Activated gamma-delta T cell treated with Interleukin-2 at 50 U/mL for 16 hours (primary cell): ENCODE measurements around the gene ABLIM3.

ENCODE experiments used
- DNase-seq: peaks from one replicate; pipeline ENCODE4 v3.0.0-alpha.2; 2020

Gene ABLIM3

DNA sequence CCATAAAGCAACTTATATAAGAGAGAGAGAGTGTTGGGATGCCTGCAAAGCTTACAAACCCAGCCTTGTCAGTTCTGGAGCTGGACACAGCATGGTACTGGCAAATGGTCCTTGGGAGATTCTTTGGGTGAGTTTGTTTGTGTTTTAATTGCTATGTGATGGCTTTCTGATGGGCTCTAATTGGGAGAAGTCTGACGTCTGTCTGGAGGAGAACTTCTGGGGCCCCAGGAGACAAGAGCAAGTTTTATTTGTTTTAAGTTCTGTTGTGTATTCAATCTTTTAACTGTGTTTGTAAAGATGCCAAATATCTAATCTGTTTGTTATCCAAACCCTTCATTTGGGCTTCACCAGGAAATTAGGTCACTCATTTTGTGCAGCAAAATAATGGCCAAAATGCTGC lies 80.0 kb downstream of the ABLIM3 start:
- DNase-seq, result no peak

DNA sequence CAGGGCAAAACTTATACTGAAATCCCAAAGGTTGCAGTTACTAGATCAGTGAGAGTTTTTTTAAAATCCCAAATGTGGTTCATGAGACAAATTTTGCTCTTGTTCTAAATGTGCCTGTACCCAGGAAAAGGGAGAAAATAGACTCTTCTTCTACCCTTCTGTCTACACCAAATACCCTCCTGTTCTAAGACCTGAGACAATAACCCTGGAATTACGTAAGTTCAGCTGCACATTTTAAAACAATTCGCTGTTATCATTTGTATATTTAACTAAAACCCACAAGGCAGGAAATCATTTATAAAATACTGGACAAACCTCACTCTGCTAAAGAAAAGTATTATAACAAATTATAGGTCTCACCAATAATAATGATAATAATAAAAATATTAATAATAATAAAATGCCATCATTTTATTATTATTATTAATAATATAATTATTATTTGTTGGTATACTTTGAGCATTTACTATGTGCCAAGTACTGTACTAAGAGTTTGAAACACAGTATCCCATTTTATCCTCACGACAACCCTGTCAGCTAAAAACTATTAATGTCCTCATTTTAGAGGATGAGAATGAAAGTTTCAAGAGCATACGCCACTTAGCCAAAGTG lies 80.5 kb downstream of the ABLIM3 start:
- no peak for DNase-seq

DNA sequence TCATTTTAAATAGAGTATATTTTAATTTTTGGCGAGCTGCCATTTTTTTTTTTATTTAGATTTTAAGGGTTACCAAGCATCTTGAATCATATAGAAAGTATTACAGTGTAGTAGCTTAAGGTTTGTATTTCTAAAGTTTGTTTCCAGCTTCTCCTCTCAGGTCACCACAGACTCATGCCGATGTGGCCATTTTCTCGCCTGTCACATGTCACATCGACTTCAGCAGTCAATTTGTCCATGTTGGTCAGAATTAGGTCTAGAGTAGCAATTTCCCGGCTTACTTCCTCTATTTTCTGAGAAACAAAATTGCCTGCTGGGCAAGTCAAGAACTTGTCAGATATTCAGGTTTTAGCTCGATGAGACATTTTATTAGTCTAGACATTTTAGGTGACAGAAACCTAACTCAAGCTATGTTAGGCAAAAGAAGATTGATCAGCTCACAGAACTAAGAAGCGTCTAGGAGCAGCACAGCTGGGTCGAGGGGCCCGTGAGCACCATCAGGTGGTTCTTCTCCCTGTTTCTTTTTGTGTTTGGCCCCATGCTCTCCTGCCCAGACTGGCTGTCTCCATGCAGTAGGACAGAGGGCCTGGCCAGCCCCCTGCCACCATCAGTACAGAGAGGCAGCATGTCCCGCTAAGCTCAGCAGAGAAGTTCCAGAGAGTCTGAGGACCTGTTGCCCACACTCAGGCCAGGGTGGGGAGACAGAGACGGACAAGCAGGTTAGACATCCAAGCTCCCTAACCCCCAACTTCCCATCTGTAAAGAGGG lies 82.0 kb downstream of the ABLIM3 start:
- DNase-seq, result no peak

- no peak for DNase-seq
These were observed 83.0 kb downstream of the ABLIM3 start for GRCh38 chr5:149224282-149224681.

DNA sequence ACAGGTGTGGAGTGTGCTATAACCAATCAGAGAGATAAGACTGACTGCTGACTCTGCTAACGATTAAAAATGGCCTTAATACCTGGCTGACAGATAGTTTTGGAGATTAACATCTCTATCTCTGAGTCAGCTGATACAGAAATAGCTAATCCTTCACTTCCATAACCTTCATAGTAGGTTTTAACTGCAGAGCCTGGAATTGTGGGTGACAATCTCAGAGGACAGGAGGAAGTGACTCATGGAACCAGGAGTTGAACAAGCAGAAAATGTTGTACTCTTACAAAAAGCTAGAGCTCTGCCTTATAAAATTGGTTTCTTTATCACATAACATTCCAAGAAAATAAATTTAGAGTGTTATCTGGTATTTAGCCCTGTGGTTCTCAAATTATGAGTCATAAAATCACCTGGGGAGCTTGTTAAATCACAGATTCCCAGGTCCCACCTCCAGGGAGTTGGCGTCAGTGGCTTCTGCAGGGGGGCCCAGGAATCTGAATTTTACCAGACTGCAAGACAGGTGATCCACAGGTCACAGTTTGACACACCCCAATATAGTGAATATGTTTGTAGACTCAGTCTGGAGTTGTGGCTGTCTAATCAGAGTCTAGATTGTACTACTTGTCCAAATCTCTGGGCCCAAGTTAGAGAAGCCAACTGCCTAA lies 86.0 kb downstream of the ABLIM3 start:
- no peak for DNase-seq

- DNase-seq, result no peak
These were observed 87.5 kb downstream of the ABLIM3 start for GRCh38 chr5:149228618-149229297.

- DNase-seq, result no peak
These were observed 88.1 kb downstream of the ABLIM3 start for GRCh38 chr5:149229298-149229937.

DNA sequence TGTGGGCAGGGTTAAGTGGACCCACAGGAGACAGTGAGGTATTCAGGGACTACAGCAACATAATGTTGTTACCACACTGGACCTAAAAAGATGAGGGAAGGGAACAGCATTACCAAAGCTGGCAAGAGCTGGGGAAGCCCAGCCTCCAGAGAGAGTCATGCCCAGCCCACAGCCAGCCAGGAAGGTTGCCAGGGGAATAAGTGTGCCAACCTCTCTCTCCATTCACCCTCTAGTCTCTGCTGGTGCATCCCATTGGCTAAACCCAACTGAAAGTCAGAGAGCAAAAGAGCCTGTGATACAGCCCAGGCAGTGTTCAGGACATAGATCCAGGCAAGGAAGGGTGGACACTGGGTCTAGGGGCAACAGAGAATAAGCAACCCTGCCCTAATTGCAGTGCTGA lies 94.5 kb downstream of the ABLIM3 start:
- no peak for DNase-seq

DNA sequence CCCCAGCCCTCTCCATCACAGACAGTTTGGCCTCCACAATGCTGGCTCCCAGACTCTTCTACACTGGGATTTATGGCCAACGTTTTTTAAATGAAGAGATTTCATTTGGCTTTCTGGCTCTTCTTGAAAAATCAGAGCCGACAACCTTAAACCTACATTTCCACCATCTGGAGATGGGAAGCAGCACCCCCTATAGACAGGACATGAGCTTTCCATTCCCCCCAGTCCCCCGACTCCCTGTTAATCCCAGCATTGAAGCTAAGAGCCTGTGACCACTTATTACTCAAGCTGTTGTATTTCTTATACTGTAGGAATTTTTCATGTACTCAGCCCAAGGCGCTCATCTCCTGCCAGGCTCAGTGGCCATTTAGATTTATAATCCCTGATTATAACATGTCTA lies 96.4 kb downstream of the ABLIM3 start:
- DNase-seq, result no peak

DNA sequence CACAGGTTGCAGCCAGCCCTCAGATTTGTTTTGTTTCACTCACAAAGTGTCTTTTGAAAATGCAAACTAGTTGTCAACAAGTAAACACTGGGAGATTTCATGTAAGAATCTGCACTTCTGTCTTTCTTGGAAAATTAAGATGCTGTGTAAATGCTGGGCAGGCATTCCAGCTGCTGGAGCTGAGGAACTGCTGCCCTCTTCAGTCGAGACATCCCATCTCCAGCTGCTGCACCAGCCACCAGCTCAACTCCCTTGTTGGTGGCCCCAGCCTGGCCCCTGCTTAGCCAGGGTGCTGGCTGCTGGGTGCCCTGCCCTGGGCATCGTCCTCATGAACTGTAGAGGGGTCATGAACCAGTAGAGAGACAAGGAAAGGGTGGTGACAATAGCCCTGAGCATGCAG lies 97.2 kb downstream of the ABLIM3 start:
- no peak for DNase-seq

- no peak for DNase-seq
These were observed 98.6 kb downstream of the ABLIM3 start for GRCh38 chr5:149239917-149240316.

DNA sequence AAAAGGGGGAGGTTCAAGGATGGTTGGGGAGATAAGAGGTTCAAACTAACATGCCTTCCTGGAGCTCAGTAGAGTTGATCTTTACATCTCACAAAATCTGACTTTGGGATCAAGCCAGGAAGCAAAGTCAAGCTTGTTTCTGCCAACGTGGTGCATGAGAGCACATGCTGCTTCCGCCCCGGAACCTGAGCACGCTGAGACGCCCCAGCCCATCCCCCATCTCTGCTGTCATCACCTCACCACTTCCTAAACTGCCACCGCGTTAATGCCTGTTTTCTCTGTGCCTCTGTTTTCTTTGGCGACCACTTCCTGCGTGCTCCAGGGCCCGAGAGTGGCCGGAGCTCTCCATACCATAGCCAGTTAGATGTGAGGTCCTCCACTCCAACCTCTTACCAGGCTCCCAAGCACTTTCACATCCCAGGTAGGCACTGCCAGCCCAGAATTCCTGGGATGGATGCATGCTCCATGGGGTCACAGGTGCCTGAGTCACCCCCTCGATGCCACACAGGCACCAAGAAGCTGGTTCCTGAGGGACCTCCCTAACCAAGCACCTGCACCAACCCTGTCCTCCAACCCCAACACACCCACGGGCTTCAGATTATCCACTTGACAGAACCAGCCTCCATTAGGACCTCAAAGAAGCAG lies 99.2 kb downstream of the ABLIM3 start:
- peak; percentile 88 for DNase-seq

- DNase-seq, result no peak
These were observed 101.0 kb downstream of the ABLIM3 start for GRCh38 chr5:149242339-149242738.

- no peak for DNase-seq
These were observed 105.6 kb downstream of the ABLIM3 start for GRCh38 chr5:149246906-149247305.

DNA sequence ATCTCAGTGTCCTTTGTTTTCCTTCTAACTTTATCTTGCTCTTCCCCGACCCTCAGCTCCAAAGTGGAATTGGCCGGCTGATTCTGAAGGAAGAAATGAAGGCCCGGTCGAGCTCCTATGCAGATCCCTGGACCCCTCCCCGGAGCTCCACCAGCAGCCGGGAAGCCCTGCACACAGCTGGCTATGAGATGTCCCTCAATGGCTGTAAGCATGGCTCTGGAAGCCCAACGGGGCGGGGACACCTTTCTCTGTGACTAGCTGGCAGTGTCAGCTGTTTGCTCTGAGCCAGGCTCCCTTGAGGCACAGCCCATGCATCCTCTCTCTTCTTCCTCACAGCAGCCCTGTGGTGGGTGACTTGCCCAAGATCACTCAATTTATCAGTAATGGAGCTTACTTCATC lies 106.4 kb downstream of the ABLIM3 start:
- DNase-seq, result no peak

DNA sequence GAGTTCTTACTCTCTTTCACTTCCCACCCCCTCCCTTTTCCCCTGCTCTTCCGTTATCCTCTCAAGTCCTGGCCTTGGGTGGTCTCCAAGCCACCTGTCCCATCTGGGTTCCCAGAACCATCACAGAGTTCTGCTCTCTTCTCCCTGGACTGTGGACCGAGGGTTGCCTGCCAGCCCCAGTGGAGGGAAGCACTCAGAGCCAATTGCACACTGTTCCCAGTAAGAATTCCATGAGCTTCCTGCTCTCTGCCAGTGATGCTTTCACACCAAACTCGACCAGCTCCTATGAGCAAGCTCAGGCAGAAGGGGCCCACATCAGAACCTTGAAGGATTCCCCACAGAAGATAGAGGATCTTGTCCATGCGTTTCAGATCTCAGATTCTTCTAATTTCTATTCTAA lies 110.3 kb downstream of the ABLIM3 start:
- DNase-seq, result no peak

- DNase-seq, result no peak
These were observed 113.2 kb downstream of the ABLIM3 start for GRCh38 chr5:149254506-149254905.

DNA sequence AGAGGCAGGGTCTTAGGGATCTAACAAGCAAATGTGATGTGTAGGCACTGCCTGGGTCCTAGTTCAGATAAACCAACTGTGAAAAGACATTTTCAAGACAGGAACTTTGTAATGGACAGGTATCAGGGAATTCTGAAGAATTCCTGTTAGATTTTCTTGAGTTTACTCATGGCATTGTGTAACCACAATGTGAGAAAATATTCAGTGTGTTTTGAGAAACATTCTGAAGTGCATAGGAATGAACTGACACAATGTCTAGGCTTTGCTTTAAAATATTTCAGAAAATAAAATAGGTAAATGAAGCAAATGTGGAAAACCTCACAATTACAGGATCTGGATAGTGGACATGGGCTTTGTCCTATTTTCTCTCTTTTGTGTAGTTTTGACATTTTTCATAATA lies 115.2 kb downstream of the ABLIM3 start:
- no peak for DNase-seq

GRCh38 chr5:149257131-149257530 lies 115.8 kb downstream of the ABLIM3 start:
- DNase-seq, result no peak

DNA sequence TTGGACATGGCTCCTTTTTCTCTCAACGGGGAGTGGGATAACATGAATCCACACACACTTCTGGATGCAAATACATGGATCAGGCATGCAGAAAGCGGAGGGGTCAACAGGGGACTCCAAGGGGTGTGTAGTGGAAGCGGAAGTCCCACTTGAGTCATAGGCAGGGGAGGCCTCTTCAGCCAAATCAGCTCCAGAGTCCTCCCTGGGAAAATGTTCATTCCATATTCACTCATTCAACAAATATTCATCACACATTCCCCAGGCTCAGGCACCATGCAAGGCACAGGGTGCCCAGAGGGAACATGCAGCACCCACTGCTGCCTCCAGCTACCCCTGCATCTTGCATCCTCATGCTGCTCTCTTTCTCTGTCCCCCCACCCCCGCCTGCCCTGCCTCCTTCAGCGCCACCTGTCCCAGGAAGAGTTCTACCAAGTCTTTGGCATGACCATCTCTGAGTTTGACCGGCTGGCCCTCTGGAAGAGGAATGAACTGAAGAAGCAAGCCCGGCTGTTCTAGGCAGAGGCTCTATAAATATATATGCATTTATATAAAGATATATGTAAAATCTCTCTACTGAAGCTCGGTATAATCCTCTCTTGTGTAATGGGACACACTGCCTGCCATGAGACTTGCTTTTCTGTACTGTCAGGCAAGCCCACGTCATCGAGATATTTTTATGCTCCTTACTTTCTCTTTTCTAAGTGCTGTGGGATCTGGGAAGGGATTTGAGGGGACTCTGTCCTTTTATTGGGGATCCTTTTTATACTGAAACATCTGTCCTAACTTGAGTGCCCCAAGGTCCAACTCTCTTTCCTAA lies 116.8 kb downstream of the ABLIM3 start:
- DNase-seq, result no peak

DNA sequence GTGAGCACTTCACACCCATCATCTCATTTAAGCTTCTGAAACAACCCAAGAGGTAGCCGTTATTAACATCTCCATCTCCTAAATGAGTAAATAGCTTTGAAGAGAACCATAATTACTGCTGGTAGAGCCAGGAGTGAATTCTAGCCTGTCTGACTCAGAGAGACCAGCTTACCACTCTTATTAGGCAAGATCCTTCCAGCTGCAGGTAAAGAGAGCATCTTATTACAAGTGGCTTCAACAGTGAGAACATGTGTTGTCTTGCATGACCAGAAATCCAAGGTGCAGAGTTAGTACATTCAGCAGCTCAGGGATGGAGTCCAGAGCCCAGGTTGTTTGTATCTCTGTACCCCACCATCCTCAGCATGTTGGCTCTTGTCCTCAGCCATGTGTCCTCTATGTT lies 119.5 kb downstream of the ABLIM3 start:
- DNase-seq, result no peak

DNA sequence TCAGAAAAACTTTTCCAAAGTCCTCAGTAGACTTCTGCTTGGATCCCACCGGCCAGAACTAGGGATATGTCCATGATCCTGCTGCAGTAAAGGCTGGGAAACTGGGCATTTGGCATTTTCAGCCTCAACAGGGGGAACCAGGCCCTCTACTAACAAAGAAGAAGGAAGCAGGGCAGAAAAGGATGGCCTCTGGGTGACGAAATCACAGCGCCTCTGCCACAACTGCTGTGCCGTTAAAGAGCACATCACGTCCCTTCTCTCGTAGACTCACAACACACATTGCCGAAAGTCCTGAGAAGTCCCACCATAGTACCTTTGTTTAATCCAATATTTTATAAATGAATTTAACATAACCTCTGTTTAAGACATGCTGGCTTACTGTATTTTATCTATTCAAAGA lies 120.0 kb downstream of the ABLIM3 start:
- DNase-seq, result no peak
